HFF-Myc (cell line): ENCODE measurements around the gene GSTM4.
"Not testable (repeated sequence)": the region's sequence is repeated elsewhere in the genome, so short reads cannot be mapped to it uniquely, and the experiment has no call there.

ENCODE experiments used
- DNase-seq: peaks from one replicate; pipeline ENCODE4 v3.0.0-alpha.2; 2011; ENCODE audit warnings: low read depth; ENCODE audit errors: extremely low read depth
- H3K4me3 ChIP-seq: replicated peaks from 2 replicates; pipeline ENCODE4 v1.5.1; 2011; ENCODE audit warnings: low read depth, mild to moderate bottlenecking, control low read depth, low read length
- CTCF ChIP-seq: IDR thresholded peaks from 2 replicates; pipeline ENCODE4 v1.5.1; 2012; ENCODE audit warnings: mild to moderate bottlenecking, low read depth, low read length, control low read depth; ENCODE audit errors: missing control alignments

The GSTM4 gene

DNA sequence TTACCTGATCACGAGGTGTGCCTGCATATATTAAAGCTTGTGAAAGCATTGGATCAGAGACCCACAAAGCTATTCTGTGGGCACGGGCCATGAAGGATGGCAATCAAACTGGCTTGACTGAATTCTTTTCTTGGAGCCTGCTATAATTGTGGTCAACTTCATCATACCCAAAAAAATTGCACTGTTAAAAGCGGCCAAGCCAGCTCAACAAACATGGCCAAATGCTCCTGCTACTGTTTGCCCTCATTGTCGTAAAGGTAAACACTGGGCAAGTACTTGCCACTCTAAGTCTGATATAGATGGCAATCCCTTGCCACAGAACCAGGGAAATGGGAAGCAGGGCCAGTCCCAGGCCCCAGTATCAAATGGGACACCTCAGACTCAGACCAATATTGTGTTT is 49.5 kb downstream of the GSTM4 start:
- DNase-seq = no peak
- no peak overlapping the region for H3K4me3 ChIP-seq
- no peak for TF ChIP-seq CTCF

GRCh38 chr1:109708949-109709348 is 53.0 kb downstream of the GSTM4 start:
- not testable (repeated sequence) for H3K4me3 ChIP-seq, DNase-seq

DNA sequence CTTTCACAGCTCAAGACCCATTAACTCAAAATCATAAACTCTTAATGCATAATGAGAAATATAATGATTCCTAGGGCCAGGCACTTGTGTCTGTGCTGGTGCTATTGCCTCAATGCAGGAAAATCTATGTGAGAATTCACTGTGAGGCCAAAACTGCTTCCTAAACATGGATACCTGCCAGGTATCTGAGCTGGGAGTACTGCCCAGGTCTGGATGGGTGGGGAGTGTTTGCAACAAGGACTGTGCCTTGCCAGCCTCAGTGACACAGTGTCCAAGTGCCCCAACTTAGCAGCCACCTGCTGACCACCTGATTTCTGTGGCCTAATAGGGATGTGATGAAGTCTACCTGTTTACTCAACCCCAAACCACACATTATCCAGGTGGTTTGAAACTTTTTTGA is 53.9 kb downstream of the GSTM4 start:
- not testable (repeated sequence) for H3K4me3 ChIP-seq, DNase-seq
